GM21447 (cell line): ENCODE results near the gene SLC35F5.
"Not testable (repeated sequence)": the region's sequence is repeated elsewhere in the genome, so short reads cannot be mapped to it uniquely, and the experiment has no call there.

Source experiments
- ATAC-seq: cut with Tn5 transposase; IDR thresholded peaks from one replicate; pipeline ENCODE4 v1.9.1; 2021; ENCODE audit not compliant: unreplicated experiment

The SLC35F5 gene

DNA sequence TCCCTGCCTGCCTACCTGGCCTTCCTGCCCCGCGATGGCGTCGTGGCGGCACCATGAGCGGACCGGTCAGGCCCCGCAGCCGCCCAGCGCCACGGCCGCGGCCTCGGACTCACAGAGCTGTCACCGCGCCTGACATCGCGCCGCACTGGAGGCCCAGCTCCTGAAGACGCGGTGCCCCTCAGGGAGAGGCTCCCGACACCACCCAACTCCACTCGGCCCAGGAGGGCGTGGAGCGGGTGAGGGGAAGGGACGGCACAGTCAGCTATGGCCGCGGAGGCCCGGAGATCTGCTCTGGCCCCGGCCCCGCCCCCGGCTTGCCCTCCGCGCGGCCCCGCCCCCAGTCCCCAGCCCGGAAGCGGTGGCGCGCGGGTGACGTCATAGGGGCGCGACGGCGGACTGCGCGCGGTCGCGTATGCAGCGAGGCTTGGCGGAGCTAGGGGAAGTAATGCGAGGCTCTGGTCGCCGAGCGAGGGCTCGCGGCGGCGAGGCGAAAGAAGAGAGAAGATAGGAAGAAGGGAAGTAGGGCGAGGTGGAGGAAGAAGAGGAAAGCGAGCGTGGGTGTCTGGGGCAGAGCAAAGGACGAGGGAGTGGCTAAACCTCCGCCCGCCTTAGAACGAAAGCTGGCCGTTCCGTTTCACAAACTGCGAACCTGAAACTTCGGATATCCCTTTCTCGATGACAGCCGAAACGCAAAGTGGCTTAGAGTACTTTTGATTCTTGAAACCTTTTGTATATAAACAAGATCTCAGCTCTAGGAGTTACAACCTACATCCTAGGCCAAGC, at the start of gene SLC35F5:
TSS of gene SLC35F5 (minus strand) at position 288 of the 783 bp plus-strand sequence. CDS start at position 55, 233 bp downstream.
- peak; percentile 82 for ATAC-seq

DNA sequence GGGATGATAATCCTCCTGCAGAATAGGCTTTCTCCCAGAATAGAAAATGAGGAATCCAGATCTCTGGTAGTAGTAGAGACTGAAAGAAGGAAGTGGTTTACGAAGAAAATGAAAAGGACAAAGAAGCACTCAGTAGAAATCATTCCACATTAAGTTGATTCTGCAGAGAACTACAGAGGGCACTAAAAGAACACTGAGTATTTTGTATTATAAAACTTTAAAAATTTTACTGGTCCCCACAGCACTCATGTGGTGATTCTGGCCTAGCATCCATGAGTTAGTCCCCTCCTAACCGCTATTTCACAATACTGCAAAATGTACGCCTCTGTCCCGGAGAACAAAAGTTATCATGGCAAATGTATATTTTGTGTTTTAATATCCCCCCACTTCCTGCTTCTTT, 42.9 kb upstream of the SLC35F5 start:
- ATAC-seq: no peak

DNA sequence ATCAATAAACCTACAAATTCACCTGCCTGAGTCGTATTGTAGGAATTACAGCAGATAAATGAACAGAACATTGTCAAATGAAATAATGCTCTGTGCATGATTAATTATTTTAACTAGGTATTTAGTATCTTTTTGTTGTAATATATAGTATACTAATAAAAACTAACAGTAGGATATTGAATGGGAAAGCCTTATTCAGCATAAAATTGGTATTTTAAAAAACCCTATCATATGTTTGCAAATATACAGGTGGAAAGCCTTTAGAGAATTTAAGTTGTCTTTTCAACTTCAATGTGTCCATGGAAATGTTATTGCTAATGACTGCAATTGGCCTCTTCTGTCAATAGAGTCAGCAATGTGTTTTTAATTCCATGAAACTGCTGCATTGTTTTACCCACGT, 40.8 kb upstream of the SLC35F5 start:
- ATAC-seq: no peak

DNA sequence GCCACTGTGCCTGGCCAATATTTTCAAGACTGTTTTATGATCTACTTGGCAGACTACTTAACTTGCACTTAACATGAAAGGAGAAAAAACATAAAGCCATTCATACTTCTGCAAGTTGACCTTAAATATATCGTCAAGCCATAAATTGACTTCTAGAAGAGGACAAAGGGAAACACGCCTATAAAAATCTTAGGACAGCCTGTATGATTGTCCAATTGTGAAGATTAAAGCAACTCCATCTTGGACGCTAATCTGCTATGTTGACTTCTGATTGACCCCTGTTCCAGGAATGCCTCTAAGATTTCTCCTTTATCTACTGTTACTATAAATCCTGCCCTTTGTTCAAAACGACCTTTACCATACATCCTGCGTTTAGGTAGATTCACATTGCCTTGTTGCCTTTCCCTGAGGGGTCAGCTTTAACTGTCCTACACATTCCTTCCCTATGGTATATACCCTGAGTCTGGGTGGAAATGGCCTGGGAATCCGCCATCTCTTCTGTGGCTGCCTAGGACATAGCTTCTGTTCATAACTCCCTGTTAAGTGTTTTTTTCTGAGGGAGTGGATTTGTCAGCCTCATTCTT, 40.2 kb upstream of the SLC35F5 start:
- ATAC-seq: no peak

DNA sequence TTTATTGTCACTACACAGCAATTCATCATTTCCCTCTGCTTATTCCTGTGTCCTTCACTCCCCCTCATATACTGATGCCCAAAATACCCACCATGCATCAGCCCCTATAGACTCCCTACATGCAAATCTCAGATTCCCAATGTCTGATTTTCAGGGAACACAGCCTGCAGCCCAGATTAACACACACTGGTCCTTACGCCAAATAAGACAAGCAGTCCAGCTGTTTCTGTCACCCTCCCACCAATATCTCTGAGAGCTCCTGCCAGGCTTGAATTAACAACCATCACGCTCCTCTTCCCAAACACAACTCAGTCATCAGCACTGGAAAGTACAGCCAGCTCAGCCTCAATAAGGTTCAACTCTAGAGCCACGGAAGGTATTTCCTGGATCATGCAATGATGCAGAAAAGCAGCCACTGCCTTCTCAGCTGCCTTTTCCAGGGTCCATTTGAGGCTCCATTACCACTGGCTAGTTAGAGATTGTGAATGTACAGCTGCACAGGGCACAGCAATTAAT, 39.0 kb upstream of the SLC35F5 start:
- no peak for ATAC-seq

- ATAC-seq: peak; percentile 97
These were observed 35.5 kb upstream of the SLC35F5 start for GRCh38 chr2:113791697-113792590.

- ATAC-seq: no peak
These were observed 28.6 kb upstream of the SLC35F5 start for GRCh38 chr2:113784823-113785744.

- no peak for ATAC-seq
These were observed 24.0 kb upstream of the SLC35F5 start for GRCh38 chr2:113780472-113780871.

GRCh38 chr2:113777371-113777770, 20.9 kb upstream of the SLC35F5 start:
- ATAC-seq: no peak

DNA sequence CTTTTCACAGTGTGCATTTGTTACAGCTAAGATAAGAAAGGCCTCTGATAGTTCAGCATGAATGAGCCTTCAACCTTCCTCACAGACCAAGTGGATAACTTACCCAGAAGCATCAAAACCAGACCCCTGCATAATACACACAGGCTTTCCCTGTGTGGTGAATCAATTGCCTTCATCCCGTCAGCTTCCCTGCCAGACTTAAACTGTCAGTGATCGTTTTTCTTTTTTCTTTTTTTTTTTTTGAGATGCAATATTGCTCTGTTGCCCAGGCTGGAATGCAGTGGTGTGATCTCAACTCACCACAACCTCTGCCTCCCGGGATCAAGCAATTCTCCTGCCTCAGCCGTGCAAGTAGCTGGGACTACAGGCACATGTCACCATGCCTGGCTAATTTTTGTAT, 20.5 kb upstream of the SLC35F5 start:
- ATAC-seq: no peak

GRCh38 chr2:113774616-113775015, 18.2 kb upstream of the SLC35F5 start:
- not testable (repeated sequence) for ATAC-seq

DNA sequence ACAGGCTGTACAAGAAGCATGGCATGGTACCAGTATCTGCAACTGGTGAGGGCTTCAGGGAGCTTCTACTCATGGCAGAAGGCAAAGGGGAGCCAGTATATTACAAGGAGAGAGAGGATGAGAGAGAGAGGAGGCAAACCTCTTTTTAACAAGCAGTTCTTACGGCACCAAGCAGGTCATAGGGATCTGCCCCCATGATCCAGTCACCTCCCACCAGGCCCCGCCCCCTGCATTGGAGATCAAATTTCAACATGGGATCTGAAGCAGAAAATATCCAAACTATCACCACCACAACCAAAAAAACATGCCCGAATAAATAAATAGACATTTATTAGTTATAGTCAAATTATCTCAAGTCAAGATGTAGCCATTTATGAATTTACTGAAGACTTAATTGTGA, 14.5 kb upstream of the SLC35F5 start:
- no peak for ATAC-seq

GRCh38 chr2:113769555-113769954, 13.1 kb upstream of the SLC35F5 start:
- ATAC-seq: no peak

- ATAC-seq: no peak
These were observed 12.3 kb upstream of the SLC35F5 start for GRCh38 chr2:113768770-113769169.

- no peak for ATAC-seq
These were observed 11.5 kb upstream of the SLC35F5 start for GRCh38 chr2:113767811-113768460.

DNA sequence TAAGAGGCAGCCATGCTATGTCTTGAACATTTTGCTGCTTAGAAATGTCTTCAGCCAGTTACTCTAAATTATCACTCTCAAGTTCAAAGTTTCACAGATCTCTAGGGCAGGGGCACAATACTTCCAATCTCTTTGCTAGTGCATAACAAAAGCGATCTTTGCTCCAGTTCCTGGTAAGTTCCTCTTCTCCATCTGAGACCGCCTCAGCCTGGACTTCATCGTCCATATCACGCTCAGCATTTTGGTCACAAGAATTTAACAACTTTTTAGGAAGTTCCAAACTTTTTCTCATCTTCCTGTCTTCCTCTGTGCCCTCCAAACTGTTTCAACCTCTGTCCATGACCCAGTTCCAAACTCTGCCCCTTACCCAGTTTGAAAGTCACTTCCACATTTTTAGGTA, 8.8 kb upstream of the SLC35F5 start:
- ATAC-seq: no peak

GRCh38 chr2:113762377-113763118, 6.1 kb upstream of the SLC35F5 start:
- ATAC-seq: no peak

- ATAC-seq: no peak
These were observed 4.0 kb upstream of the SLC35F5 start for GRCh38 chr2:113760400-113760799.

DNA sequence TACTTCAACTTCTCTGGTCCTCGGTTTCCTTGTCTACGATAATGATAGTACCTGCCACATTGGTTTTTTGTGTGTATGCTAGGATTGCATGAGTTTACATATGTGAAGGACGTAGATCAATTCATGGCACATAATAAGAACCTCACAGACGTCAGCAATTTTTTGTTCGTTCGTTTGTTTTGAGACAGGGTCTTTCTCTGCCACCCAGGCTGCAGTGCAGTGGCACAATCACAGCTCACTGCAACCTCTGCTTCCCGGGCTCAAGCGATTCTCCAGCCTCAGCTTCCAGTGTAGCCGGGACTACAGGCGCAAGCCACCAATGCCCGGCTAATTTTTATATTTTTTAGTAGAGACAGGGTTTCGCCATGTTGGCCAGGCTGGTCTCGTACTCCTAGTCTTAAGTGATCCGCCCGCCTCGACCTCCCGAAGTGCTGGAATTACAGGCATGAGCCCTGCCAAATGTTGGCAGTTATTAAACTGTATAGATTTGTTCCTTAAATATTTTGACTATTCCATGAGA, 756 bp upstream of the SLC35F5 start:
- no peak for ATAC-seq
